22Rv1 (cell line): ENCODE results near the gene METTL6.

Source experiments
- H3K27ac ChIP-seq: fragments of 450-650 bp; 2 replicates; pipeline ENCODE4 v1.5.1; 2017
- ZFX ChIP-seq: fragments of 450-650 bp; IDR thresholded peaks from 2 replicates; pipeline ENCODE4 v1.6.1; 2017; ENCODE audit warnings: antibody characterized with exemption, borderline replicate concordance
- TF ChIP-seq, protein P1 (sequence below): fragments of 450-650 bp; IDR thresholded peaks from 2 replicates; pipeline ENCODE4 v1.5.1; 2017; ENCODE audit warnings: mild to moderate bottlenecking

METTL6 gene, protein sequence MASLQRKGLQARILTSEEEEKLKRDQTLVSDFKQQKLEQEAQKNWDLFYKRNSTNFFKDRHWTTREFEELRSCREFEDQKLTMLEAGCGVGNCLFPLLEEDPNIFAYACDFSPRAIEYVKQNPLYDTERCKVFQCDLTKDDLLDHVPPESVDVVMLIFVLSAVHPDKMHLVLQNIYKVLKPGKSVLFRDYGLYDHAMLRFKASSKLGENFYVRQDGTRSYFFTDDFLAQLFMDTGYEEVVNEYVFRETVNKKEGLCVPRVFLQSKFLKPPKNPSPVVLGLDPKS

DNA sequence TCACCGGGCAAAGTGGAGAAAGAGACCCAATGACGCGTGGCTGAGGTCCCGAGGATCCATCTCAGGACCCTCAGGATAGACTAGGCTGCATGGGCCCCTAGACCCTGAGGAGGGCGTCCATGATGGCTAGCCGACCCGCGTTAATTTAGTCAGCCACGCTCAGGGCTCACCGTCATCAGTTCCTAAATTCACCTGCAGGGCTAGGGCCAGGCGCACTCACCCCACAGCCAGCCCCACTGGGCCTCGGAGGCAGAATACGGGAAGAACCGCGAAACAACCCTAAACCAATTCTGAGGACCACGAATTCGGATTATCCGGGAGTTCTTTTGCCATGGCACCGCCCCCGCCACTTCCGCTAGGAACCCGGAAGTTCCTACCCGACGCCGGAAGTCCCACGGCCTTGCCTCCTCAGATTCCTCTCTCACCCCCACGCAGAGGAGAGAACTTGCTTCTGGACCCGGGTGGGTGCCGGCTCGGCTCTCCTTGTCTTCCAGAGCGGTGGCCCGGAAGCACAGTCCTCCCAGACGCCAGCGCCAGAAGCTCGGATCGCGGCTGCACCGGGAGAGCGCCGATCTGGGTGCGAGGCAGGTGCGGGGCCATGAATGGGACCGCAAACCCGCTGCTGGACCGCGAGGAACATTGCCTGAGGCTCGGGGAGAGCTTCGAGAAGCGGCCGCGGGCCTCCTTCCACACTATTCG is at the start of gene METTL6, which contains the start of gene EAF1:
METTL6 (minus strand) TSS at position 363 of the 699 bp plus-strand sequence. CDS start 1,033 bp downstream, outside the sequence.
EAF1 (plus strand) TSS at position 417 of the 699 bp plus-strand sequence; CDS start at position 599, 182 bp downstream.
- peak within 1 kb of the TSS; percentile 60 for H3K27ac ChIP-seq
- TF ChIP-seq, protein P1, sequence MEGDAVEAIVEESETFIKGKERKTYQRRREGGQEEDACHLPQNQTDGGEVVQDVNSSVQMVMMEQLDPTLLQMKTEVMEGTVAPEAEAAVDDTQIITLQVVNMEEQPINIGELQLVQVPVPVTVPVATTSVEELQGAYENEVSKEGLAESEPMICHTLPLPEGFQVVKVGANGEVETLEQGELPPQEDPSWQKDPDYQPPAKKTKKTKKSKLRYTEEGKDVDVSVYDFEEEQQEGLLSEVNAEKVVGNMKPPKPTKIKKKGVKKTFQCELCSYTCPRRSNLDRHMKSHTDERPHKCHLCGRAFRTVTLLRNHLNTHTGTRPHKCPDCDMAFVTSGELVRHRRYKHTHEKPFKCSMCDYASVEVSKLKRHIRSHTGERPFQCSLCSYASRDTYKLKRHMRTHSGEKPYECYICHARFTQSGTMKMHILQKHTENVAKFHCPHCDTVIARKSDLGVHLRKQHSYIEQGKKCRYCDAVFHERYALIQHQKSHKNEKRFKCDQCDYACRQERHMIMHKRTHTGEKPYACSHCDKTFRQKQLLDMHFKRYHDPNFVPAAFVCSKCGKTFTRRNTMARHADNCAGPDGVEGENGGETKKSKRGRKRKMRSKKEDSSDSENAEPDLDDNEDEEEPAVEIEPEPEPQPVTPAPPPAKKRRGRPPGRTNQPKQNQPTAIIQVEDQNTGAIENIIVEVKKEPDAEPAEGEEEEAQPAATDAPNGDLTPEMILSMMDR, result no peak
- no peak for TF ChIP-seq ZFX

DNA sequence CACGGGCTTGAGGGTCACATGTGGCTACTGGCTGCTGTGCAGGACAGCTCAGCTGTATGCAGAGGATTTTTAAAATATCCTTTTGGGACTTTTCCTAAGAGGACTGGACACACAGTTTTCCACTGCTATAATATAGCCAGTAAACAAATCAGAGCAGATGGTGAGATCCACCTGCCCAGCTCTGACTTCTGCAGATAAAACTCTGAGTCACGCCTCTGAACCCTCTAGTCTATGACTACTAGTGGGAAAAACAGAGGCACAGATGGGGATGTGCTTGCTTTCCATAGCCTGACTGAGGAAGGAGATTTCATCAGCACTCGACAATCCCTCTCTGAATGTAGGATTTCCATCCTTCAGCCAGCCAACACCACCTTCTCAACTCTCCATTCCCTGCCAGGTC is 49.0 kb upstream of the METTL6 start:
- no peak overlapping the region for H3K27ac ChIP-seq
- TF ChIP-seq ZFX, result no peak
- TF ChIP-seq, protein P1, result no peak

DNA sequence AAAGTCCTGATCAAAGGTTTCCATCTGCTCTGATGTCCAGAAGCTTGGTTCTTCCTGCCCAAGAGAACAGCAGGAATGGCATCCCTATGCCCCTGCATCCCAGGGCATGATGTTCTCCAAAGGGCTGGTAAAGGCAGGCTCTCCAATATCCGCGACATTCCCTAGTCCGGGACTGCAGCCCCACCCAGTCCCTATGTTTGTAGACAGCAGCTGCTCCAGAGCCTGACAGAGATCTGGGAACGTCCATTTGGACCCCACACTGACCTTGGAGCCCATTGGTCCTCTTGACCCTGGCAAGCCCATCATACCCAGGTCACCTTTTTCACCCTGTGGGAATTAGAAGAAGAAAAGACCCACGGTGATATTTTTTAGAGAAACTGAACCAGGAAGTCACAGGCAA is 47.8 kb upstream of the METTL6 start:
- no peak overlapping the region for H3K27ac ChIP-seq
- TF ChIP-seq, protein P1, result no peak
- TF ChIP-seq ZFX, result no peak

DNA sequence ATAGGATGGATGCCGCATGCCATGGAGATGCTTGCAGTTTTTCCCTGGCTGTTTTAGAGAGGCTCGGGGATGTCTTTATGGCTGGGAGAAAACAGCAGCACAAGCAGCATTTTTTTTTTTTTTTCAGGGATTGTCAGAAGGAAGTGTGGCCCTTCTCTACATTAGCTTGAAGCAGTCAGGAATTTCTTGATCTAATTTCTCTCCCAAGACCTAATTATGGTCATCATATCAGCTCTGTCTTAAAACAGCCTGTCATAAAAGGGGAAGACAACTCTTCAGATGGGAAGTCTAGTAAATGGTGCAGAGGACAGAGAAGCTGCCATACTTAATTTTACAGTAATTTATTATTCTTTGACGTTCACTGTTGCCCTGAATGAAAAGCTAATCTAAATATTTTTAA is 44.5 kb upstream of the METTL6 start:
- no peak for TF ChIP-seq ZFX
- TF ChIP-seq, protein P1, result no peak
- no peak overlapping the region for H3K27ac ChIP-seq

DNA sequence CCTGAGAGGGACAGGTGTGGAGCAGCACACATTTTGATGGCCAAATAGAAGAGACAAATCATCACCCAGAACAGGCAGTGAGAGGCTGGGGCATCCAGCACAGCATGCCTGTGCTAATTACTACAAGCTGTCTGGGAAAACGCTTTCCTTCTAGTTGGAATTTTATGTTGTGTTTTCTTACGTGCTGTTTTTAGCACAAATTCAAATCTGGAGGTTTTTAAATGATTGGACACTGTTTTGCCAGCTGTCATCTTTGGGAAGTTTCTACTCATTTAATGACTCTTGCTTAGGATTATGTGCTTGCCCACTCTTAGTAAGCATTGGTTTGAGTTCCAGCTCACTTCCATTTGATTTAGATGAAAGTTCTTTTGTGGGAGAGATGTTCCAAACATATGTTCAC is 43.5 kb upstream of the METTL6 start:
- no peak for TF ChIP-seq ZFX
- TF ChIP-seq, protein P1, result no peak

DNA sequence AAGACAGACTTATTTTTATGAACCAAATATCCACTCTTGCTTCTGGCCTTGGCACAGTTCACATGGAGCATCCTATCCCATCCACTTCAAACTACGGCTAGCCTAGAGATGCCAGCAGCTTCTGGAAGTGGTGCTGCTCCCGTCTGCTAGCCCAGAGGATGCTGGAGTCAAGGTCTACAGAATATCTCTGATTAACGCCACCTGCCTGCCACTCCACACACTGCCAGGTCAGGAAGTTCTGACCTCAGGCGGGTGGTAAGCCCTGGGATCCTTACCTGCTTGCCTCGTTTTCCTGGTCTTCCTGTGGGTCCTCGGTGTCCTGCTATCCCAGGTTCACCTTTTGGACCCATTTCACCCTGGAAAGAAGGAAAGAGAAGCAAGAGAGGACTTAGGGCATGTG is 42.9 kb upstream of the METTL6 start:
- TF ChIP-seq, protein P1, result no peak
- no peak for TF ChIP-seq ZFX
- H3K27ac ChIP-seq, result no peak overlapping the region

More for the DNA sequence above, 43.5 kb upstream of the METTL6 start:
- no peak overlapping the region for H3K27ac ChIP-seq
